GM23338 (cell line): ENCODE results near the gene GREB1L. TPM values are rescaled to one million over a fixed set of nuclear protein-coding genes. Genes with fewer than 3 reads are reported as not detected.
A peak's percentile ranks its signal among the peaks of the same experiment; 100 is the strongest.

Experiments
- ATAC-seq: fragments of 200-7000 bp; cut with Tn5 transposase; 3 replicates; pipeline ENCODE4 v1.9.1; 2020
- DNase-seq: peaks from one replicate; pipeline ENCODE4 v3.0.0-alpha.2; 2015; ENCODE audit warnings: low spot score
- H2AFZ ChIP-seq: fragments of 200-600 bp; sonication (generic); 2 replicates; pipeline ENCODE4 v1.8.0; 2016; ENCODE audit warnings: antibody characterized with exemption, mild to moderate bottlenecking, moderate library complexity
- H3F3A ChIP-seq: fragments of 200-600 bp; sonication (generic); replicated peaks from 2 replicates; pipeline ENCODE4 v1.8.0; 2017; ENCODE audit warnings: antibody characterized with exemption, mixed run types, low read depth
- H3K27ac ChIP-seq: fragments of 200-600 bp; sonication (generic); 2 replicates; pipeline ENCODE4 v1.6.1; 2016; ENCODE audit warnings: low read depth
- H3K27me3 ChIP-seq: fragments of 200-600 bp; sonication (generic); 2 replicates; pipeline ENCODE4 v1.8.0; 2016; ENCODE audit warnings: mild to moderate bottlenecking, mixed run types, moderate library complexity; ENCODE audit not compliant: insufficient read depth
- H3K36me3 ChIP-seq: fragments of 200-600 bp; sonication (generic); 2 replicates; pipeline ENCODE4 v1.8.0; 2016; ENCODE audit warnings: mild to moderate bottlenecking; ENCODE audit not compliant: insufficient read depth
- H3K4me1 ChIP-seq: fragments of 200-600 bp; sonication (generic); 2 replicates; pipeline ENCODE4 v1.8.0; 2016; ENCODE audit warnings: mild to moderate bottlenecking, moderate library complexity; ENCODE audit not compliant: insufficient read depth
- H3K4me2 ChIP-seq: fragments of 200-600 bp; sonication (generic); 2 replicates; pipeline ENCODE4 v1.7.1; 2017; ENCODE audit warnings: mixed run types
- H3K4me3 ChIP-seq: fragments of 200-600 bp; sonication (generic); 2 replicates; pipeline ENCODE4 v1.6.1; 2016; ENCODE audit warnings: mixed run types
- H3K79me2 ChIP-seq: fragments of 200-600 bp; sonication (generic); replicated peaks from 2 replicates; pipeline ENCODE4 v1.8.0; 2017; ENCODE audit warnings: mild to moderate bottlenecking; ENCODE audit not compliant: insufficient read depth
- H3K9me2 ChIP-seq: fragments of 200-600 bp; sonication (generic); 2 replicates; pipeline ENCODE4 v1.8.0; 2017; ENCODE audit not compliant: insufficient read depth
- H4K20me1 ChIP-seq: fragments of 200-600 bp; sonication (generic); replicated peaks from 2 replicates; pipeline ENCODE4 v1.8.0; 2017; ENCODE audit warnings: mild to moderate bottlenecking; ENCODE audit not compliant: insufficient read depth
- H3K27ac Mint-ChIP-seq: 2 replicates; pipeline ENCODE4 v1.8.0; 2020; ENCODE audit warnings: inconsistent platforms, mild to moderate bottlenecking, moderate library complexity, mixed read lengths
- H3K27me3 Mint-ChIP-seq: 3 replicates; pipeline ENCODE4 v1.8.0; 2022; ENCODE audit warnings: low read depth, mild to moderate bottlenecking, moderate library complexity, mixed read lengths, inconsistent platforms; ENCODE audit not compliant: insufficient read depth, poor library complexity
- H3K36me3 Mint-ChIP-seq: 3 replicates; pipeline ENCODE4 v1.8.0; 2021; ENCODE audit warnings: low read depth, mild to moderate bottlenecking, inconsistent platforms, moderate library complexity, mixed read lengths
- H3K4me1 Mint-ChIP-seq: 3 replicates; pipeline ENCODE4 v1.8.0; 2020; ENCODE audit warnings: mild to moderate bottlenecking, inconsistent platforms, mixed read lengths
- H3K4me3 Mint-ChIP-seq: 3 replicates; pipeline ENCODE4 v1.8.0; 2021; ENCODE audit warnings: moderate library complexity, mild to moderate bottlenecking, inconsistent platforms, mixed read lengths
- H3K9me3 Mint-ChIP-seq: 3 replicates; pipeline ENCODE4 v1.8.0; 2020; ENCODE audit warnings: moderate library complexity, mild to moderate bottlenecking, inconsistent platforms, mixed read lengths
- CREB1 ChIP-seq: fragments of 250-450 bp; sonication (Bioruptor Pico); IDR thresholded peaks from 2 replicates; pipeline ENCODE4 v1.5.0; 2020; ENCODE audit warnings: low read depth, mild to moderate bottlenecking, moderate library complexity
- EZH2 ChIP-seq: fragments of 200-600 bp; sonication (generic); IDR thresholded peaks from one replicate; pipeline ENCODE4 v1.8.0; 2017; ENCODE audit warnings: antibody characterized with exemption, mild to moderate bottlenecking, low read depth; ENCODE audit not compliant: unreplicated experiment
- EZH2phosphoT487 ChIP-seq: fragments of 200-600 bp; sonication (generic); IDR thresholded peaks from one replicate; pipeline ENCODE4 v1.8.1; 2018; ENCODE audit warnings: antibody characterized with exemption; ENCODE audit not compliant: unreplicated experiment
- JUNB ChIP-seq: IDR thresholded peaks from one replicate; pipeline ENCODE4 v1.6.1; 2016; ENCODE audit warnings: antibody characterized with exemption; ENCODE audit not compliant: unreplicated experiment
- NANOG ChIP-seq: IDR thresholded peaks from 2 replicates; pipeline ENCODE4 v1.6.1; 2016; ENCODE audit warnings: antibody characterized with exemption, borderline replicate concordance
- POLR2AphosphoS5 ChIP-seq: IDR thresholded peaks from 2 replicates; pipeline ENCODE4 v1.6.1; 2016; ENCODE audit warnings: antibody characterized with exemption, low read depth
- ZNF114 ChIP-seq: fragments of 250-450 bp; sonication (Bioruptor Pico); IDR thresholded peaks from 2 replicates; pipeline ENCODE4 v1.5.0; 2020; ENCODE audit warnings: mild to moderate bottlenecking, moderate library complexity
- ZNF331 ChIP-seq: fragments of 250-450 bp; sonication (Bioruptor Pico); IDR thresholded peaks from 2 replicates; pipeline ENCODE4 v1.5.0; 2020; ENCODE audit warnings: low read depth, mild to moderate bottlenecking, moderate library complexity
- polyA plus RNA-seq: library from polyadenylated mRNA; unstranded; fragments of >200 nt; fragmentation: Nextera tagmentation; extraction: Ambion mirVana; gene quantifications from 2 replicates; pipeline ENCODE4 v1.2.1, GENCODE V29; 2016
- total RNA-seq: library from RNA; depleted of rRNA; stranded (reverse); fragments of >200 nt; shearing (Covaris generic); gene quantifications from 2 replicates; pipeline ENCODE4 v1.2.3, GENCODE V29; 2014
- TF ChIP-seq, protein P1 (sequence below): fragments of 250-450 bp; sonication (Bioruptor Pico); IDR thresholded peaks from 2 replicates; pipeline ENCODE4 v1.5.0; 2020; ENCODE audit warnings: mild to moderate bottlenecking, moderate library complexity
- TF ChIP-seq, protein P2 (sequence below), 2 experiments: fragments of 200-600 bp in 1 of 2; sonication (generic) in 1 of 2; conservative IDR thresholded peaks; 2 replicates each; pipeline versions ENCODE4 v1.5.1 to v1.6.1; 2016 to 2017; ENCODE audit warnings: antibody characterized with exemption in 2 of 2, low read depth in 2 of 2, mild to moderate bottlenecking in 2 of 2, moderate library complexity in 1 of 2
- TF ChIP-seq, protein P3 (sequence below): IDR thresholded peaks from 2 replicates; pipeline ENCODE4 v1.6.1; 2016; ENCODE audit warnings: antibody characterized with exemption
- TF ChIP-seq, protein P4 (sequence below): IDR thresholded peaks from one replicate; pipeline ENCODE4 v1.6.1; 2018; ENCODE audit warnings: antibody characterized with exemption; ENCODE audit not compliant: unreplicated experiment

Gene GREB1L
- total and polyA plus RNA-seq, 2 experiments from 2014 or later, result 0.03 to 0.29 TPM

DNA sequence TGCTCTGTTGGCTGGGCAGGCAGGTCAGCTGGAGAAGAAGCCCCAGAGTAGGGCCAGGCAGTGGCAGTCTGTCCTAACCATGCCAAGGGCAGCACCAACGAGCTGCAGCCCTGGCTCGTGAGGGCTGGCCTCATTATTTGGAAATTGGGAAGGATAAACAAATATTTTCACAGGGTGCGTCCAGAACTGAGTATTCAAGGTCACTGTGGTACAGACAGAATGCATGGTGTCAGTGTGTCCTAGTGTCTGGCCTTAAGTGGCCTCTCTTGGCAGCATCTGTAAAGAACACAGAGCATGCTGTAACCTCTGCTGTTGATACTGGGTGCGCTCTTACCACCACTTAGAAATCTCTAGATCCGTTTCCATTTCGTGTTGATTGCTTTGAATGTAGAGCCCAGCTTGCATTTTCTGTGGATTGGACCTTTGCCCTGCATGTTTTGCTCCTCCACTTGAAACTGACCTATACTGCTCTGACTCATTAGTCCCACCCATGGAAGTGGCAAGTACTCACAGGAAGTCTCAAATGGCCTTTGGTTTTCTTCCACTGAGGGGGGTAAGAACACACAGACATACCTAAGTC is 88.2 kb downstream of the GREB1L start:
- no peaks in the 10 kb centered on the region for H3K36me3 ChIP-seq
- Mint-ChIP-seq H3K4me3 (no peak overlapping the region), H3K36me3 (no peaks in the 10 kb centered on the region), H3K4me1 (peaks cover 31% of the 10 kb centered on the region), H3K27ac (no peak overlapping the region), H3K27me3 (no peaks in the 10 kb centered on the region), H3K9me3 (no peaks in the 10 kb centered on the region)
- no peak overlapping the region for H3K4me3 ChIP-seq
- TF ChIP-seq NANOG, result no peak
- TF ChIP-seq, protein P1, sequence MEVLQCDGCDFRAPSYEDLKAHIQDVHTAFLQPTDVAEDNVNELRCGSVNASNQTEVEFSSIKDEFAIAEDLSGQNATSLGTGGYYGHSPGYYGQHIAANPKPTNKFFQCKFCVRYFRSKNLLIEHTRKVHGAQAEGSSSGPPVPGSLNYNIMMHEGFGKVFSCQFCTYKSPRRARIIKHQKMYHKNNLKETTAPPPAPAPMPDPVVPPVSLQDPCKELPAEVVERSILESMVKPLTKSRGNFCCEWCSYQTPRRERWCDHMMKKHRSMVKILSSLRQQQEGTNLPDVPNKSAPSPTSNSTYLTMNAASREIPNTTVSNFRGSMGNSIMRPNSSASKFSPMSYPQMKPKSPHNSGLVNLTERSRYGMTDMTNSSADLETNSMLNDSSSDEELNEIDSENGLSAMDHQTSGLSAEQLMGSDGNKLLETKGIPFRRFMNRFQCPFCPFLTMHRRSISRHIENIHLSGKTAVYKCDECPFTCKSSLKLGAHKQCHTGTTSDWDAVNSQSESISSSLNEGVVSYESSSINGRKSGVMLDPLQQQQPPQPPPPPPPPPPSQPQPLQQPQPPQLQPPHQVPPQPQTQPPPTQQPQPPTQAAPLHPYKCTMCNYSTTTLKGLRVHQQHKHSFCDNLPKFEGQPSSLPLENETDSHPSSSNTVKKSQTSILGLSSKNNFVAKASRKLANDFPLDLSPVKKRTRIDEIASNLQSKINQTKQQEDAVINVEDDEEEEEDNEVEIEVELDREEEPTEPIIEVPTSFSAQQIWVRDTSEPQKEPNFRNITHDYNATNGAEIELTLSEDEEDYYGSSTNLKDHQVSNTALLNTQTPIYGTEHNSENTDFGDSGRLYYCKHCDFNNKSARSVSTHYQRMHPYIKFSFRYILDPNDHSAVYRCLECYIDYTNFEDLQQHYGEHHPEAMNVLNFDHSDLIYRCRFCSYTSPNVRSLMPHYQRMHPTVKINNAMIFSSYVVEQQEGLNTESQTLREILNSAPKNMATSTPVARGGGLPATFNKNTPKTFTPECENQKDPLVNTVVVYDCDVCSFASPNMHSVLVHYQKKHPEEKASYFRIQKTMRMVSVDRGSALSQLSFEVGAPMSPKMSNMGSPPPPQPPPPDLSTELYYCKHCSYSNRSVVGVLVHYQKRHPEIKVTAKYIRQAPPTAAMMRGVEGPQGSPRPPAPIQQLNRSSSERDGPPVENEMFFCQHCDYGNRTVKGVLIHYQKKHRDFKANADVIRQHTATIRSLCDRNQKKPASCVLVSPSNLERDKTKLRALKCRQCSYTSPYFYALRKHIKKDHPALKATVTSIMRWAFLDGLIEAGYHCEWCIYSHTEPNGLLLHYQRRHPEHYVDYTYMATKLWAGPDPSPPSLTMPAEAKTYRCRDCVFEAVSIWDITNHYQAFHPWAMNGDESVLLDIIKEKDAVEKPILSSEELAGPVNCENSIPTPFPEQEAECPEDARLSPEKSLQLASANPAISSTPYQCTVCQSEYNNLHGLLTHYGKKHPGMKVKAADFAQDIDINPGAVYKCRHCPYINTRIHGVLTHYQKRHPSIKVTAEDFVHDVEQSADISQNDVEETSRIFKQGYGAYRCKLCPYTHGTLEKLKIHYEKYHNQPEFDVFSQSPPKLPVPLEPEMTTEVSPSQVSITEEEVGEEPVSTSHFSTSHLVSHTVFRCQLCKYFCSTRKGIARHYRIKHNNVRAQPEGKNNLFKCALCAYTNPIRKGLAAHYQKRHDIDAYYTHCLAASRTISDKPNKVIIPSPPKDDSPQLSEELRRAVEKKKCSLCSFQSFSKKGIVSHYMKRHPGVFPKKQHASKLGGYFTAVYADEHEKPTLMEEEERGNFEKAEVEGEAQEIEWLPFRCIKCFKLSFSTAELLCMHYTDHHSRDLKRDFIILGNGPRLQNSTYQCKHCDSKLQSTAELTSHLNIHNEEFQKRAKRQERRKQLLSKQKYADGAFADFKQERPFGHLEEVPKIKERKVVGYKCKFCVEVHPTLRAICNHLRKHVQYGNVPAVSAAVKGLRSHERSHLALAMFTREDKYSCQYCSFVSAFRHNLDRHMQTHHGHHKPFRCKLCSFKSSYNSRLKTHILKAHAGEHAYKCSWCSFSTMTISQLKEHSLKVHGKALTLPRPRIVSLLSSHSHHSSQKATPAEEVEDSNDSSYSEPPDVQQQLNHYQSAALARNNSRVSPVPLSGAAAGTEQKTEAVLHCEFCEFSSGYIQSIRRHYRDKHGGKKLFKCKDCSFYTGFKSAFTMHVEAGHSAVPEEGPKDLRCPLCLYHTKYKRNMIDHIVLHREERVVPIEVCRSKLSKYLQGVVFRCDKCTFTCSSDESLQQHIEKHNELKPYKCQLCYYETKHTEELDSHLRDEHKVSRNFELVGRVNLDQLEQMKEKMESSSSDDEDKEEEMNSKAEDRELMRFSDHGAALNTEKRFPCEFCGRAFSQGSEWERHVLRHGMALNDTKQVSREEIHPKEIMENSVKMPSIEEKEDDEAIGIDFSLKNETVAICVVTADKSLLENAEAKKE (CRISPR knock-in tag), result no peak
- TF ChIP-seq ZNF114 (CRISPR knock-in tag), result no peak
- TF ChIP-seq, protein P2, sequence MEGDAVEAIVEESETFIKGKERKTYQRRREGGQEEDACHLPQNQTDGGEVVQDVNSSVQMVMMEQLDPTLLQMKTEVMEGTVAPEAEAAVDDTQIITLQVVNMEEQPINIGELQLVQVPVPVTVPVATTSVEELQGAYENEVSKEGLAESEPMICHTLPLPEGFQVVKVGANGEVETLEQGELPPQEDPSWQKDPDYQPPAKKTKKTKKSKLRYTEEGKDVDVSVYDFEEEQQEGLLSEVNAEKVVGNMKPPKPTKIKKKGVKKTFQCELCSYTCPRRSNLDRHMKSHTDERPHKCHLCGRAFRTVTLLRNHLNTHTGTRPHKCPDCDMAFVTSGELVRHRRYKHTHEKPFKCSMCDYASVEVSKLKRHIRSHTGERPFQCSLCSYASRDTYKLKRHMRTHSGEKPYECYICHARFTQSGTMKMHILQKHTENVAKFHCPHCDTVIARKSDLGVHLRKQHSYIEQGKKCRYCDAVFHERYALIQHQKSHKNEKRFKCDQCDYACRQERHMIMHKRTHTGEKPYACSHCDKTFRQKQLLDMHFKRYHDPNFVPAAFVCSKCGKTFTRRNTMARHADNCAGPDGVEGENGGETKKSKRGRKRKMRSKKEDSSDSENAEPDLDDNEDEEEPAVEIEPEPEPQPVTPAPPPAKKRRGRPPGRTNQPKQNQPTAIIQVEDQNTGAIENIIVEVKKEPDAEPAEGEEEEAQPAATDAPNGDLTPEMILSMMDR (conservative IDR thresholded peaks at IDR 0.05; ENCODE audit: low read depth in 2 of 2), result no peak
- TF ChIP-seq, protein P3, sequence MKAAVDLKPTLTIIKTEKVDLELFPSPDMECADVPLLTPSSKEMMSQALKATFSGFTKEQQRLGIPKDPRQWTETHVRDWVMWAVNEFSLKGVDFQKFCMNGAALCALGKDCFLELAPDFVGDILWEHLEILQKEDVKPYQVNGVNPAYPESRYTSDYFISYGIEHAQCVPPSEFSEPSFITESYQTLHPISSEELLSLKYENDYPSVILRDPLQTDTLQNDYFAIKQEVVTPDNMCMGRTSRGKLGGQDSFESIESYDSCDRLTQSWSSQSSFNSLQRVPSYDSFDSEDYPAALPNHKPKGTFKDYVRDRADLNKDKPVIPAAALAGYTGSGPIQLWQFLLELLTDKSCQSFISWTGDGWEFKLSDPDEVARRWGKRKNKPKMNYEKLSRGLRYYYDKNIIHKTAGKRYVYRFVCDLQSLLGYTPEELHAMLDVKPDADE, result no peak
- TF ChIP-seq EZH2phosphoT487, result no peak
- TF ChIP-seq ZNF331 (CRISPR knock-in tag), result no peak
- no peak for TF ChIP-seq CREB1 (CRISPR knock-in tag)
- TF ChIP-seq POLR2AphosphoS5, result no peak
- TF ChIP-seq EZH2, result no peak
- no peak for TF ChIP-seq JUNB
- TF ChIP-seq, protein P4, sequence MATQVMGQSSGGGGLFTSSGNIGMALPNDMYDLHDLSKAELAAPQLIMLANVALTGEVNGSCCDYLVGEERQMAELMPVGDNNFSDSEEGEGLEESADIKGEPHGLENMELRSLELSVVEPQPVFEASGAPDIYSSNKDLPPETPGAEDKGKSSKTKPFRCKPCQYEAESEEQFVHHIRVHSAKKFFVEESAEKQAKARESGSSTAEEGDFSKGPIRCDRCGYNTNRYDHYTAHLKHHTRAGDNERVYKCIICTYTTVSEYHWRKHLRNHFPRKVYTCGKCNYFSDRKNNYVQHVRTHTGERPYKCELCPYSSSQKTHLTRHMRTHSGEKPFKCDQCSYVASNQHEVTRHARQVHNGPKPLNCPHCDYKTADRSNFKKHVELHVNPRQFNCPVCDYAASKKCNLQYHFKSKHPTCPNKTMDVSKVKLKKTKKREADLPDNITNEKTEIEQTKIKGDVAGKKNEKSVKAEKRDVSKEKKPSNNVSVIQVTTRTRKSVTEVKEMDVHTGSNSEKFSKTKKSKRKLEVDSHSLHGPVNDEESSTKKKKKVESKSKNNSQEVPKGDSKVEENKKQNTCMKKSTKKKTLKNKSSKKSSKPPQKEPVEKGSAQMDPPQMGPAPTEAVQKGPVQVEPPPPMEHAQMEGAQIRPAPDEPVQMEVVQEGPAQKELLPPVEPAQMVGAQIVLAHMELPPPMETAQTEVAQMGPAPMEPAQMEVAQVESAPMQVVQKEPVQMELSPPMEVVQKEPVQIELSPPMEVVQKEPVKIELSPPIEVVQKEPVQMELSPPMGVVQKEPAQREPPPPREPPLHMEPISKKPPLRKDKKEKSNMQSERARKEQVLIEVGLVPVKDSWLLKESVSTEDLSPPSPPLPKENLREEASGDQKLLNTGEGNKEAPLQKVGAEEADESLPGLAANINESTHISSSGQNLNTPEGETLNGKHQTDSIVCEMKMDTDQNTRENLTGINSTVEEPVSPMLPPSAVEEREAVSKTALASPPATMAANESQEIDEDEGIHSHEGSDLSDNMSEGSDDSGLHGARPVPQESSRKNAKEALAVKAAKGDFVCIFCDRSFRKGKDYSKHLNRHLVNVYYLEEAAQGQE, result no peak
- no peaks in the 10 kb centered on the region for H3F3A ChIP-seq
- ATAC-seq (no peak), DNase-seq (peak; percentile 10)
- no peak overlapping the region for H3K27ac ChIP-seq
- H3K9me2 ChIP-seq, result no peaks in the 10 kb centered on the region
- H4K20me1 ChIP-seq, result no peaks in the 10 kb centered on the region
- no peaks in the 10 kb centered on the region for H3K79me2 ChIP-seq
- H3K4me2 ChIP-seq, result 0 out of 2 replicates have a peak overlapping the region, but pooled peaks have one; percentile 19
- H3K27me3 ChIP-seq, result no peaks in the 10 kb centered on the region
- peaks cover 21% of the 10 kb centered on the region for H3K4me1 ChIP-seq
- H2AFZ ChIP-seq, result no peak overlapping the region
